HG02678 (cell line): ENCODE measurements around the gene IL4R.
"Not testable (repeated sequence)": the region's sequence is repeated elsewhere in the genome, so short reads cannot be mapped to it uniquely, and the experiment has no call there.

Experiments
- ATAC-seq: cut with Tn5 transposase; IDR thresholded peaks from one replicate; pipeline ENCODE4 v1.9.1; 2021; ENCODE audit warnings: mild to moderate bottlenecking, moderate library complexity; ENCODE audit not compliant: unreplicated experiment

Gene IL4R

GRCh38 chr16:27287887-27288286 lies 25.9 kb upstream of the IL4R start:
- ATAC-seq: no peak

GRCh38 chr16:27288313-27288712 lies 25.5 kb upstream of the IL4R start:
- not testable (repeated sequence) for ATAC-seq

GRCh38 chr16:27289669-27290068 lies 24.1 kb upstream of the IL4R start:
- no peak for ATAC-seq

DNA sequence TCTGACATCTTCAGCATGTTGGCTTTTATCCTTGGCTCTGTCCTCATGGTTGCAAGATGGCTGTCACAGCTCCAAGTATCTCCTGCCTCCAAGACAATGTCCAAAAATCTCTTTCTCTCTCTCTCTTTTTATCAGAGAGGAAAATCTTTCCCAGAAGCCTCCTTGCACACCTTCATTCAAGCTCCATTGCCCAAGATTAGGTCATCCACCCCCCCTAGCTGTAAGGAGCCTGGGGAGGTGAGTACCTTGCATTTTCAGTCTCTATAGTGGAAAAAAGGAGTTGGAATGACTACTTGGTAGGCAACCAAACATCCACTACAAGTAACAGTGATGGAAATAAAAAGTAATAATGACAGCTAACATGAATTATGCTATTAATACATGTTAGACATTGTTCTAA lies 23.2 kb upstream of the IL4R start:
- ATAC-seq: no peak

DNA sequence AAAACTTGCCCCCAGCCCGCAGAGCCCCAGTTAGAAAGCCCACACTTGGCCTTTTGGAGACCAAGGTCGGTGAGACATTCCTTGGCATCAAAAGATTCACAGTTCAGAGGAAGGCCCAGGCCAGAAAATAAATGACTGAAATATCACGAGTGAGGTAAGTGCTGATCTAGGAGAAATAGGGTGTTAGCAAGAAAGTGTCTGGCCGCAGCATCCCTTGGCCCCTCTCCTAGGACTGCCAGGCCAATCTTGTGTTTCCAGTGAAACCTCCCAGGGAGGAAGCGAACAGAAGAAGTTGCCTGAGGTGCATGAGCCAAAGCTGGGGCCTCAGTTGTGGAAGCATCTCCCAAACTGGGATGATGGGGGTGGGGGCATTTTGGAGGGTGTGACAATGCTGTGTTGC lies 22.7 kb upstream of the IL4R start:
- ATAC-seq: no peak

GRCh38 chr16:27291722-27292240 lies 22.0 kb upstream of the IL4R start:
- no peak for ATAC-seq

- no peak for ATAC-seq
These were observed 20.4 kb upstream of the IL4R start for GRCh38 chr16:27293343-27293742.

- no peak for ATAC-seq
These were observed 15.6 kb upstream of the IL4R start for GRCh38 chr16:27298132-27298531.

DNA sequence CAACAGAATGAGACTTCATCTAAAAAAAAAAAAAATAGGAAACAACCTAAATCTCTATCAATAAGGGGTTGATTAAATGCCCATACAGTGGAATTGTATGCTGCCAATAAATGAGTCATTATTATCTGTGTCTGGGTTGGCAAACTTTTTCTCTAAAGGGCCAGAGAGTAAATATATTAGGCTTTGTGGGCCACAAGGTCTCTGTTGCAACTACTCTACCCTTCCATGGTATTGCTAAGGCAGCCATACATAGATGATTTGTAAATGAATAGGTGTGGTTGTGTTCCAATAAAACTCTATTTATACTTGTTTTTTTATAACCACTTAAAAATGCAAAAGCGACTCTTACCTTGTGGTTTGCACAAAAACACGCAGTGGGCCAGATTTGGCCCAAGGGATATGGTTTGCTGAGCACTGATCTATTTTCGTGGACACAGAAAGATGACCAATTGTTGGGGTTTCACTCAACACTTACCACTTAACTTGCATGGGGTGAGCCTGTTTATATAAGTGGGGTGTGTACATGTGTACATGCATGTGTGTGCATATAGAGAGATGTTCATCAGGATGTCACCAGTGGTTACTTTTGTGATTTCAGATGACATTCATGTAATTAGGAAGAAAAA lies 12.4 kb upstream of the IL4R start:
- peak; percentile 68 for ATAC-seq

DNA sequence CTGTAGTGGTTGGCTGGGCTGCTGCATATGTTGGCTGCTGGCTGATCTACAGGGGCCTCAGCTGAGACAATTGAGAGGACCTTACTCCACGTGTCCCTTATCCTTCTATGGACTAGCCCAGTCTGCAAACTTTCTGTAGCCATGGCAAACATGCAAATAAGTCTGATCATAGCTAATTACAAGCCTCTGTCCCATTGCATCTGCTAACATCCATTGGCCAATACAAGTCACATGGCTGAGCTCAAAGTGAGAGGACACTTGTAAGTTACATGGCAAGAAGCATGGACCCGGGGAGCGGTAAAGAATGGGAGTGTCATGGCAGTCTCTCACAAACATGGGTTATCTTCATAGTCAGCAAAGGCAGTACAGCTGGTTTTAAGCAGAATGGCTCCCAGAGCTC lies 11.6 kb upstream of the IL4R start:
- ATAC-seq: no peak

GRCh38 chr16:27303256-27304100 lies 10.3 kb upstream of the IL4R start:
- no peak for ATAC-seq

GRCh38 chr16:27304102-27304501 lies 9.7 kb upstream of the IL4R start:
- ATAC-seq: no peak

- ATAC-seq: no peak
These were observed 8.7 kb upstream of the IL4R start for GRCh38 chr16:27304881-27305745.

GRCh38 chr16:27305839-27306442 lies 7.8 kb upstream of the IL4R start:
- ATAC-seq: no peak

- ATAC-seq: no peak
These were observed 5.0 kb upstream of the IL4R start for GRCh38 chr16:27308792-27309191.

DNA sequence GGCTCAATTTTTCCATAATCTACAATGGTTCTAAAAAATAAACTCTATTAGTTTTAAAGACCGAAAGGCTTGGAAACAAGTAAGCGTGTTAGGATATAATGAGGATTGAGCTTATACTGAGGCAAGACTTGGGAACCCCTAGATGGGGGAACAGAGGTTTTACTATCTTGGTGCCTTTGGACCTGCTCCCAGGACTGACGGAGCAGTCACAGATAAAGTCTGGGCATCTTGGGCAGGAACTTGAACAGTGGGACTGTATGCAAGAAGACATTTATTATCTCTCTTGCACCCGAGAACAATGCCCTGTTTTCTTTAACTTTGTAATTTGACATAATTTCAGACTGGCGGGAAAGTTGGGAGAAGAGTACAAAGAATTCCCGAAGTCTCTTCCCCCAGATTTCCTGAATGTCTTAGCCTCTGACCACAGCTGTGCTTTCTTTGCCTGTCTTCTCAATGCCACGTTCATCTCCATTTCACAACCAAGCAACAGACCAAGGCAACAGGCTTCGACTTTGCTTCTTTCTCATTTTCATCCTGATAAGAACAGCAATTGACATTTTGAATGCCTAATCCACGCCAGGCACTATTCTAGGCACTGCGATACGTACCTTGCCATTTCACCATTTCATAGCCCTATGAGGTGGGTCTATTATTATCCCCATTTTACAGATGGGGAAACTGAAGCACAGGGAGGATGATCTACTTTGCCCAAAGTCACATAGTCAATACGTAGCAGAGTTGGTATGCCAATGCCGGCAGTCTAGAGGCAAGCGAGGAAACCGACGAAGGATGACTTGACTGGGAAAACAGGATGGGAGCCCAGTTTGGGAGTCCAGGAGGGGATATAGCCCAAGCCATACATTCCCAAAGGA lies 3.0 kb upstream of the IL4R start:
- ATAC-seq: no peak

GRCh38 chr16:27311448-27311830 lies 2.3 kb upstream of the IL4R start:
- no peak for ATAC-seq

DNA sequence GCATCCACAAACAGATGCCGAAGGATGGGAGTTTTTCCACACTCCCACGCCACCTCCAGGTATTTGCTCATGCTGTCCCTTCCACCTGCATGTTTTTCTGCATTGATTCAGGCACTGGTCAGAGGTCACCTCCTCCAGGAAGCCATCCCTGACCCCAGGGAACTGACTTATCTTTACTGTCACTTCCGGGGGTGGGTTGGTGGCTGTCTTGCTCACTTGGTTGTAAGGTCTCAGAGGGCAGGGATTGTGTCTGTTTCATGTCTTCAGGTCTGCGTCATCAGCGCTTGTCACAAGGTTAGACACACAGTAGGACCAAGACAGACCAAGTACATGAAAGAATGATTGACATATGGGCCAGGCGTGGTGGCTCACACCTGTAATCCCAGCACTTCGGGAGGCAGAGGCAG lies 1.9 kb upstream of the IL4R start:
- no peak for ATAC-seq

- ATAC-seq: no peak
These were observed 973 bp upstream of the IL4R start for GRCh38 chr16:27312580-27313421.
